ENCODE measurements around the gene PBRM1. TPM values are rescaled to one million over a fixed set of nuclear protein-coding genes. Genes with fewer than 3 reads are reported as not detected.

The PBRM1 gene
- total RNA-seq, 2 experiments from 2014 or later, result 47.6 to 48.1 TPM

DNA sequence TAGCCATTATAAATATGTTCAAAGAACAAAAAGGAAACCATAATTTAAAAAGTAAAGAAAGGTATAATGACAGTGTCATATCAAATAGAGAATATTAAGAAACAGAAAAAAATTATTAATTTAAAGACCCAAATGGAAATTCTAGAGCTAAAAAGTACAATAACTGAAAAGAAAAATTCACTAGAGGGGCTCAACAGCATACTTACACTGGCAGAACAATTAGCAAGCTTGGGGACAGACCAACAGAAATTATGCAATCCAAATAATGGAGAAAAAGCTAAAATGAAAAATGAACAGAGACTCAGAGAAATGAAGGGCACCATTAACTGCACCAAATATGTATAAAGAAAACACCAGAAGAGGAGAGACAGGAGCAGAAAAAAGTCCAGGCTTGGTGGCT lies 33.9 kb upstream of the PBRM1 start:
- intact Hi-C loops (cut with DNase I, micrococcal nuclease), result no loop called here
- TF ChIP-seq, protein P1, sequence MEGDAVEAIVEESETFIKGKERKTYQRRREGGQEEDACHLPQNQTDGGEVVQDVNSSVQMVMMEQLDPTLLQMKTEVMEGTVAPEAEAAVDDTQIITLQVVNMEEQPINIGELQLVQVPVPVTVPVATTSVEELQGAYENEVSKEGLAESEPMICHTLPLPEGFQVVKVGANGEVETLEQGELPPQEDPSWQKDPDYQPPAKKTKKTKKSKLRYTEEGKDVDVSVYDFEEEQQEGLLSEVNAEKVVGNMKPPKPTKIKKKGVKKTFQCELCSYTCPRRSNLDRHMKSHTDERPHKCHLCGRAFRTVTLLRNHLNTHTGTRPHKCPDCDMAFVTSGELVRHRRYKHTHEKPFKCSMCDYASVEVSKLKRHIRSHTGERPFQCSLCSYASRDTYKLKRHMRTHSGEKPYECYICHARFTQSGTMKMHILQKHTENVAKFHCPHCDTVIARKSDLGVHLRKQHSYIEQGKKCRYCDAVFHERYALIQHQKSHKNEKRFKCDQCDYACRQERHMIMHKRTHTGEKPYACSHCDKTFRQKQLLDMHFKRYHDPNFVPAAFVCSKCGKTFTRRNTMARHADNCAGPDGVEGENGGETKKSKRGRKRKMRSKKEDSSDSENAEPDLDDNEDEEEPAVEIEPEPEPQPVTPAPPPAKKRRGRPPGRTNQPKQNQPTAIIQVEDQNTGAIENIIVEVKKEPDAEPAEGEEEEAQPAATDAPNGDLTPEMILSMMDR (IDR thresholded peaks at IDR 0.05), result no peak
- H3K9me3 ChIP-seq (ENCODE audit: control insufficient read depth in 1 of 2, insufficient read depth in 1 of 2, low read length in 2 of 2), result no peaks in the 10 kb centered on the region
- ATAC-seq (ENCODE audit: poor library complexity) (no peak), DNase-seq (no peak)
- H3K36me3 ChIP-seq (ENCODE audit: insufficient read depth, low read length), result peaks cover 14% of the 10 kb centered on the region
- Mint-ChIP-seq H3K36me3 (ENCODE audit: low read depth) (peaks cover 18% of the 10 kb centered on the region), H3K27me3 (no peaks in the 10 kb centered on the region), H3K4me1 (ENCODE audit: low read depth) (peaks cover 31% of the 10 kb centered on the region), H3K27ac (peak overlapping the region; percentile 78), H3K4me3 (no peak overlapping the region), H3K9me3 (no peaks in the 10 kb centered on the region)
- no peak overlapping the region for H3K4me3 ChIP-seq (ENCODE audit: low read length)
- peaks cover 21% of the 10 kb centered on the region for H3K4me1 ChIP-seq (ENCODE audit: insufficient read depth, low read length)
- H3K27me3 ChIP-seq (ENCODE audit: control insufficient read depth in 1 of 2, insufficient read depth in 2 of 2, low read length in 2 of 2), result no peaks in the 10 kb centered on the region
- CTCF ChIA-PET, result interaction anchor here (0.6 kb wide), 1 partner anchor 52 kb away, joined by 3 read pairs; no protein-coding TSS in a partner anchor
- POLR2A ChIA-PET, result interaction anchor here (2.2 kb wide), 1 partner anchor 14 kb away, joined by 23 read pairs; the partner anchor contains the start of genes GLT8D1 and SPCS1
- H3K27ac ChIP-seq (ENCODE audit: low read depth in 1 of 2, low read length in 2 of 2), result peak overlapping the region in 1 of 2 donors; percentile 7

DNA sequence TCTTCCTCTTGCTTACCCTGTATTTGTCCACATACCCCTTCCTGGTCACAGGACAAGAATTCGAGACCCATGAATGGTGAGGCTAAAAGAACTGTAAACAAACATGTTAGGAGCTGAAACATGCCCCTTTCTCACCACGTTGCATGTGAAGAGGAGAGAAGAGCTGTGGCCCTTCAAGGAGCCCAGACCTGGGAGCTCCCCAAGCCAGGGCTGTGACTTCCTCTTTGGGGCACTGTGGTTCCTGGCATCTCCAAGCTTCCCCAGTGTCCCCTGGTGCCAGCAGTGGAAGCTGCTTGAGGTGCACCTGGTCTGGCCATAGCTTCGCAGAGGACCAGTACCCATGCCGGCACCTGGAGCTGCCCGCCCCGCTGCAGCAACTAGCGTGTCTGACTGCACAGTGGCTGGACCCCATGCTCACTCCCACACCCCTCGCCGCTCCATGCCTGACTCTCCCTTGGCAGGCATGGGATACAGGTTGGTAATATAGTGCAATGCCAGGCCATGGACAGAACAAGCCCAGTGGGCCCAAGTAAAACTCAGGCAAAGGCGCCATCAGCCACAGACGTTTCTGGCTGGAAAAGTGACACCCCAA lies 30.1 kb upstream of the PBRM1 start:
- Mint-ChIP-seq H3K27ac (no peak overlapping the region), H3K27me3 (no peaks in the 10 kb centered on the region), H3K4me3 (no peak overlapping the region), H3K36me3 (ENCODE audit: low read depth) (peaks cover 30% of the 10 kb centered on the region), H3K4me1 (ENCODE audit: low read depth) (peaks cover 14% of the 10 kb centered on the region), H3K9me3 (no peaks in the 10 kb centered on the region)
- CTCF ChIA-PET, result no interaction called here
- H3K9me3 ChIP-seq (ENCODE audit: control insufficient read depth in 1 of 2, insufficient read depth in 1 of 2, low read length in 2 of 2), result no peaks in the 10 kb centered on the region
- H3K27ac ChIP-seq (ENCODE audit: low read depth in 1 of 2, low read length in 2 of 2), result no peak overlapping the region
- no peaks in the 10 kb centered on the region for H3K27me3 ChIP-seq (ENCODE audit: control insufficient read depth in 1 of 2, insufficient read depth in 2 of 2, low read length in 2 of 2)
- intact Hi-C loops (cut with DNase I, micrococcal nuclease), result no loop called here
- peaks cover 6% of the 10 kb centered on the region for H3K4me1 ChIP-seq (ENCODE audit: insufficient read depth, low read length)
- TF ChIP-seq, protein P1 (IDR thresholded peaks at IDR 0.05), result no peak
- no peak for ATAC-seq (ENCODE audit: poor library complexity)
- POLR2A ChIA-PET, result no interaction called here
- no peak overlapping the region for H3K4me3 ChIP-seq (ENCODE audit: low read length)
- no peak for DNase-seq
- H3K36me3 ChIP-seq (ENCODE audit: insufficient read depth, low read length), result peaks cover 16% of the 10 kb centered on the region

DNA sequence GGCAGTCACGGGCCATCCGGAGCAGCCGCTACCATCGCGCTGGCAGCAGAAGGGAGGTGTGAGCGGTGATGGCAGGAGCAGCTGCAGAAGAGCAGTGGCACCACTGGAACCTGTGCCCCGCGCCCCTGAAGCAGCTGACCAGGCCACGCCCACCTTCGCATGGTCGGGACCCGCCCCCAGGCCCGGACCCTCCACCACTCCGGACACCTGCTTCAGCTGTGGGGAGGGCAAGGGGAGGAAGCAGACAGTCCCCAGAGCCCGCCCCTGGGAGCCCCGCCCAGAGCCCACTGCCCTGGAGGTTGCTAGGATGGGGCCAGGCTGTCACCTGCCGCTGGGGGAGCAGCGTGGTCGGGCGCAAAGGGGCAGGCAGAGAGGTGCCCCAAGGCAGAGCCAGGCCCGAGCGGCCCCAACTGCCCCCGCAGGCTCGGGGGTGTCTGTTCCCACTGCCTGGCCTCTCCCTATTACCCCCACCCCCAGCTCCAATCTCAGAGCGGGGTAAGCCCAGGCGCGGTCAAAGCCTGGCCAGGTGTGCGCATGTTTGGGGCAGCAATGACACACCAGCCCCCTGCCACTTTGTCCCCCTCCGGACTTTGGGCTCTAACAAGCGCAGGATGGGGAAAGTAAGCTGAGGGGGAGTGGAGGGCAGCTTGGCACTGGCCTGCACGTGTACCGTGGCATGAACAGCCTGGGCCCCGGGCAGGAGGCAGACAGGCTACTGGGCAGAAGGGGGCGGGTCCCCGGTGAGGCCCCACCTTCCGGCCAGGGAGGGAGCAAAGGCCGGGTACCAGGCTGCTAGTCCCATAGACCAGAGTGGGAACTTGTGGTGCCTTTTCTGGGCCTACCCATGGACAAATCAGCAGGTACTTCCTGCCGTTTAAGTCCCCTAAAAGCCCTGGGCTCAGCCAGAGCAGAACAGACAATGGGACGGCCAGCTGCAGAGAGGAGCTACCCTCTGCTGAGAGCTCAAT lies 28.9 kb upstream of the PBRM1 start:
- Mint-ChIP-seq H3K9me3 (no peaks in the 10 kb centered on the region), H3K4me1 (ENCODE audit: low read depth) (peaks cover 2% of the 10 kb centered on the region), H3K27ac (no peak overlapping the region), H3K4me3 (no peak overlapping the region), H3K27me3 (no peaks in the 10 kb centered on the region), H3K36me3 (ENCODE audit: low read depth) (peaks cover 30% of the 10 kb centered on the region)
- H3K27ac ChIP-seq (ENCODE audit: low read depth in 1 of 2, low read length in 2 of 2), result no peak overlapping the region
- no peak overlapping the region for H3K4me3 ChIP-seq (ENCODE audit: low read length)
- ChIA-PET POLR2A (interaction anchor here (0.6 kb wide), 1 partner anchor 29 kb away, joined by 3 read pairs; the partner anchor contains the start of gene PBRM1), CTCF (no interaction called here)
- intact Hi-C loops (cut with DNase I, micrococcal nuclease), result no loop called here
- no peaks in the 10 kb centered on the region for H3K27me3 ChIP-seq (ENCODE audit: control insufficient read depth in 1 of 2, insufficient read depth in 2 of 2, low read length in 2 of 2)
- ATAC-seq (ENCODE audit: poor library complexity), result no peak
- TF ChIP-seq, protein P1 (IDR thresholded peaks at IDR 0.05), result no peak
- DNase-seq, result peak in 1 of 14 experiments; percentile 24
- no peaks in the 10 kb centered on the region for H3K4me1 ChIP-seq (ENCODE audit: insufficient read depth, low read length)
- H3K36me3 ChIP-seq (ENCODE audit: insufficient read depth, low read length), result peaks cover 19% of the 10 kb centered on the region
- no peaks in the 10 kb centered on the region for H3K9me3 ChIP-seq (ENCODE audit: control insufficient read depth in 1 of 2, insufficient read depth in 1 of 2, low read length in 2 of 2)
